Measurements from ENCODE around the gene CREB5.

The CREB5 gene

GRCh38 chr7:28425496-28425895 is 13.2 kb downstream of the CREB5 start:
- no peak for DNase-seq (ENCODE audit: low spot score)
- in situ Hi-C loops (cut with MboI; ENCODE audit: low sequenced_read_pairs, unreplicated experiment), result no loop called here
- TF ChIP-seq CTCF (IDR thresholded peaks at IDR 0.05; ENCODE audit: borderline replicate concordance, control extremely low read depth, extremely low read depth, insufficient read depth, missing control alignments), result no peak

- DNase-seq (ENCODE audit: low spot score), result no peak
- TF ChIP-seq CTCF (IDR thresholded peaks at IDR 0.05; ENCODE audit: borderline replicate concordance, control extremely low read depth, extremely low read depth, insufficient read depth, missing control alignments), result no peak
- in situ Hi-C loops (cut with MboI; ENCODE audit: low sequenced_read_pairs, unreplicated experiment), result no loop called here
Observed at GRCh38 chr7:28427236-28427635, 14.9 kb downstream of the CREB5 start.

- in situ Hi-C loops (cut with MboI; ENCODE audit: low sequenced_read_pairs, unreplicated experiment), result no loop called here
- DNase-seq (ENCODE audit: low spot score), result no peak
- no peak for TF ChIP-seq CTCF (IDR thresholded peaks at IDR 0.05; ENCODE audit: borderline replicate concordance, control extremely low read depth, extremely low read depth, insufficient read depth, missing control alignments)
Observed at GRCh38 chr7:28430616-28431015, 18.3 kb downstream of the CREB5 start.

- DNase-seq (ENCODE audit: low spot score), result no peak
- TF ChIP-seq CTCF (IDR thresholded peaks at IDR 0.05; ENCODE audit: borderline replicate concordance, control extremely low read depth, extremely low read depth, insufficient read depth, missing control alignments), result no peak
- in situ Hi-C loops (cut with MboI; ENCODE audit: low sequenced_read_pairs, unreplicated experiment), result no loop called here
Observed at GRCh38 chr7:28432105-28432504, 19.8 kb downstream of the CREB5 start.

GRCh38 chr7:28433039-28433438 is 20.7 kb downstream of the CREB5 start:
- DNase-seq (ENCODE audit: low spot score), result no peak
- in situ Hi-C loops (cut with MboI; ENCODE audit: low sequenced_read_pairs, unreplicated experiment), result no loop called here
- TF ChIP-seq CTCF (IDR thresholded peaks at IDR 0.05; ENCODE audit: borderline replicate concordance, control extremely low read depth, extremely low read depth, insufficient read depth, missing control alignments), result no peak

GRCh38 chr7:28433699-28434219 is 21.4 kb downstream of the CREB5 start:
- in situ Hi-C loops (cut with MboI; ENCODE audit: low sequenced_read_pairs, unreplicated experiment), result no loop called here

More at GRCh38 chr7:28433699-28434219, 21.4 kb downstream of the CREB5 start:
- no peak for DNase-seq (ENCODE audit: low spot score)
- TF ChIP-seq CTCF (IDR thresholded peaks at IDR 0.05; ENCODE audit: borderline replicate concordance, control extremely low read depth, extremely low read depth, insufficient read depth, missing control alignments), result no peak
